ENCODE data around the gene CAPN15. TPM values are rescaled to one million over a fixed set of nuclear protein-coding genes. Genes with fewer than 3 reads are reported as not detected.

CAPN15 gene
- total and polyA plus RNA-seq, 2 of the 4 experiments (the other 2 are of a cell fraction): 9.3 to 24.3 TPM

DNA sequence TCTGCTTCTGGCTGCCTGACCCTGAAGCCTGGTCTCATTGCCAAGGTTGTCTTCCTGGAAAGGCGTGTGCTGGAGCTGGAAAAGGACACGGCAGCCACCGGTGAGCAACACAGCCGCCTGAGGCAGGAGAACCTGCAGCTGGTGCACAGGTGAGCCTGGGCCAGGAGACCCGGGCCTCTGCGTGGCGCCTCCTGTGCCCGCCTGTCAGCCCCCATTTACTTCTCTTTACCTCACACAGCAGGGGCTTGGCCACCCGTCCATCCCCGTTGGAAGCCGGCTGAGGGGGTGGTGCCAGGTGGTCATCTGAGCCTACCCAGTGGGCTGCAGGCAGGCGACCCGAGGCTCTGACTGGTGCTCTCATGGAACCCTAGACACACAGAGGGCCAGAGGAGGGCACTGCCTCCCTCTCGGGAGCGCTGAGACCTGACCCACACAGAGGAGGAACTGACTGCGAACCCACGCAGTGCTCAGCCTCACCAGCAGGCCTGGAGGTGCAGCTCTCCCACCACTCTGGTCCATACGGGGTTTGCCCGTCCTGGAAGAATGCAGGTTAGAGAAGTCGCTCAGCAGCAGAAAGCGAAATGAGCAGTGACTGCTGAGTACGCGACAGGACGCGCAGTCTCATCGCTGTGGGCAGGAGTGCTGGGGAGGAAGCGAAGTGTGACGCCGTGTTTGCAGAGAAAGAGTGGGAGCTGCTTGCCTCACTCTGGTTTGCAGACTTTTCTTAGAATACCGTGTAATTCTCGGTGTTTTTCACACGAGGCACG, 21.9 kb upstream of the CAPN15 start (continued):
- no peak for TF ChIP-seq MAFK (IDR thresholded peaks at IDR 0.05; ENCODE audit: low read depth, low read length)

DNA sequence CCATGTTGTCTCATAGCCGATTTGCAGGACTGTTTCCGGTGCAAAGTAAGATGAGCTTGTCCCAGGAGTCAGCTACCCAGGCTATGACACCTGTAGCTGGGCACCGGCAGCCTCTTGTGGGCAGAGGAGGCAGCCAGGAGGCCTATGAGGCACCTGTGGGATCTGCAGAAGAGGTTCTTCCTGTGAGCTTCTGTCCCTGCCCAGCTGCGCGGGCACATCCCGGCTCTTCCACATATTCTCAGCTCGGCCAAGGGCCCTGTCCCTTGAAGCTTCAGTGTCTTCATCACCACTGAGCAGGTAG, 21.3 kb upstream of the CAPN15 start:
- Histone ChIP-seq H3K18ac (ENCODE audit: low read depth, low read length) (no peak overlapping the region), H4K91ac (ENCODE audit: insufficient read depth, low read depth, low read length) (no peak overlapping the region), H2AFZ (replicated peaks; ENCODE audit: low read length, poor library complexity) (no peak overlapping the region), H3K36me3 (ENCODE audit: control insufficient read depth, insufficient read depth, low read length) (peaks cover 24% of the 10 kb centered on the region; the same call in 1 of the 2 replicates), H3K9me1 (ENCODE audit: insufficient read depth, low read length) (0 out of 2 replicates have a peak, but pooled peaks cover 3% of the 10 kb centered on the region), H3K4me3 (ENCODE audit: insufficient read depth, low read depth, low read length) (no peak overlapping the region), H2BK15ac (ENCODE audit: low read depth, low read length) (no peak overlapping the region), H3K56ac (ENCODE audit: extremely low read depth, insufficient read depth, low read length) (no peak overlapping the region), H2BK20ac (ENCODE audit: low read depth, low read length) (no peak overlapping the region), H3K23ac (ENCODE audit: low read depth, low read length) (no peak overlapping the region), H4K8ac (ENCODE audit: low read depth in 2 of 2, low read length in 2 of 2) (no peak overlapping the region), H2AK5ac (ENCODE audit: low read depth, low read length) (no peak overlapping the region), H3K4ac (ENCODE audit: low read depth, low read length) (no peak overlapping the region), H4K20me1 (ENCODE audit: insufficient read depth, low read length) (no peaks in the 10 kb centered on the region), H2AK9ac (replicated peaks; ENCODE audit: low read depth, low read length, poor library complexity) (no peak overlapping the region), H3K4me1 (ENCODE audit: control insufficient read depth, insufficient read depth, low read length) (no peaks in the 10 kb centered on the region), H3K9ac (ENCODE audit: low read depth, low read length) (no peak overlapping the region), H3K27ac (ENCODE audit: insufficient read depth, low read length) (no peak overlapping the region), H3K27me3 (ENCODE audit: control insufficient read depth, insufficient read depth, low read length) (no peaks in the 10 kb centered on the region), H3K79me1 (ENCODE audit: low read depth in 1 of 2, low read length in 2 of 2) (no peaks in the 10 kb centered on the region; a peak in 1 of 4 replicates), H3K14ac (replicated peaks; ENCODE audit: low read depth, low read length) (no peak overlapping the region), H2BK5ac (ENCODE audit: low read depth, low read length, poor library complexity, severe bottlenecking) (no peak overlapping the region), H3K4me2 (ENCODE audit: low read depth, low read length) (no peak overlapping the region), H4K5ac (ENCODE audit: low read depth, low read length) (no peak overlapping the region), H3K9me3 (ENCODE audit: control insufficient read depth, insufficient read depth, low read length) (no peaks in the 10 kb centered on the region), H2BK120ac (ENCODE audit: low read depth, low read length) (no peak overlapping the region)
- CTCF ChIA-PET: no interaction called here
- dilution Hi-C loops (cut with HindIII; ENCODE audit: low sequenced_read_pairs, unreplicated experiment) (no loop called here), intact Hi-C loops (cut with micrococcal nuclease) (no loop called here), in situ Hi-C loops (cut with MboI; ENCODE audit: low sequenced_read_pairs) (no loop called here)
- BruUV-seq (replicated peaks): no TSS peak
- POLR2A ChIA-PET (ENCODE audit: unreplicated experiment): no interaction called here
- ATAC-seq (ENCODE audit: low read depth) (no peak), DNase-seq (no peak)
- 100% methylated on average over 6 of the region's 7 CpGs; no CpG with 5 or more reads in 1 of the 2 experiments for WGBS, 2 experiments (ENCODE audit: extremely low coverage in 2 of 2, insufficient read length in 1 of 2)
- TF ChIP-seq, protein P1, sequence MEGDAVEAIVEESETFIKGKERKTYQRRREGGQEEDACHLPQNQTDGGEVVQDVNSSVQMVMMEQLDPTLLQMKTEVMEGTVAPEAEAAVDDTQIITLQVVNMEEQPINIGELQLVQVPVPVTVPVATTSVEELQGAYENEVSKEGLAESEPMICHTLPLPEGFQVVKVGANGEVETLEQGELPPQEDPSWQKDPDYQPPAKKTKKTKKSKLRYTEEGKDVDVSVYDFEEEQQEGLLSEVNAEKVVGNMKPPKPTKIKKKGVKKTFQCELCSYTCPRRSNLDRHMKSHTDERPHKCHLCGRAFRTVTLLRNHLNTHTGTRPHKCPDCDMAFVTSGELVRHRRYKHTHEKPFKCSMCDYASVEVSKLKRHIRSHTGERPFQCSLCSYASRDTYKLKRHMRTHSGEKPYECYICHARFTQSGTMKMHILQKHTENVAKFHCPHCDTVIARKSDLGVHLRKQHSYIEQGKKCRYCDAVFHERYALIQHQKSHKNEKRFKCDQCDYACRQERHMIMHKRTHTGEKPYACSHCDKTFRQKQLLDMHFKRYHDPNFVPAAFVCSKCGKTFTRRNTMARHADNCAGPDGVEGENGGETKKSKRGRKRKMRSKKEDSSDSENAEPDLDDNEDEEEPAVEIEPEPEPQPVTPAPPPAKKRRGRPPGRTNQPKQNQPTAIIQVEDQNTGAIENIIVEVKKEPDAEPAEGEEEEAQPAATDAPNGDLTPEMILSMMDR (conservative IDR thresholded peaks at IDR 0.05; ENCODE audit: low read depth, low read length): no peak
- TF ChIP-seq, protein P2, sequence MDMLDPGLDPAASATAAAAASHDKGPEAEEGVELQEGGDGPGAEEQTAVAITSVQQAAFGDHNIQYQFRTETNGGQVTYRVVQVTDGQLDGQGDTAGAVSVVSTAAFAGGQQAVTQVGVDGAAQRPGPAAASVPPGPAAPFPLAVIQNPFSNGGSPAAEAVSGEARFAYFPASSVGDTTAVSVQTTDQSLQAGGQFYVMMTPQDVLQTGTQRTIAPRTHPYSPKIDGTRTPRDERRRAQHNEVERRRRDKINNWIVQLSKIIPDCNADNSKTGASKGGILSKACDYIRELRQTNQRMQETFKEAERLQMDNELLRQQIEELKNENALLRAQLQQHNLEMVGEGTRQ (IDR thresholded peaks at IDR 0.05; ENCODE audit: low read depth, low read length): no peak
- no peak for TF ChIP-seq MAZ (IDR thresholded peaks at IDR 0.05; ENCODE audit: borderline replicate concordance, low read depth, low read length)
- TF ChIP-seq, protein P3, sequence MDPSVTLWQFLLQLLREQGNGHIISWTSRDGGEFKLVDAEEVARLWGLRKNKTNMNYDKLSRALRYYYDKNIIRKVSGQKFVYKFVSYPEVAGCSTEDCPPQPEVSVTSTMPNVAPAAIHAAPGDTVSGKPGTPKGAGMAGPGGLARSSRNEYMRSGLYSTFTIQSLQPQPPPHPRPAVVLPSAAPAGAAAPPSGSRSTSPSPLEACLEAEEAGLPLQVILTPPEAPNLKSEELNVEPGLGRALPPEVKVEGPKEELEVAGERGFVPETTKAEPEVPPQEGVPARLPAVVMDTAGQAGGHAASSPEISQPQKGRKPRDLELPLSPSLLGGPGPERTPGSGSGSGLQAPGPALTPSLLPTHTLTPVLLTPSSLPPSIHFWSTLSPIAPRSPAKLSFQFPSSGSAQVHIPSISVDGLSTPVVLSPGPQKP (IDR thresholded peaks at IDR 0.05; ENCODE audit: borderline replicate concordance, low read depth, low read length): no peak
- no peak for TF ChIP-seq RCOR1 (IDR thresholded peaks at IDR 0.05; ENCODE audit: insufficient replicate concordance, low read length)
- no peak for TF ChIP-seq FOS (IDR thresholded peaks at IDR 0.05; ENCODE audit: low read depth, low read length)
- TF ChIP-seq MAFK (IDR thresholded peaks at IDR 0.05; ENCODE audit: low read depth, low read length): no peak
- no peak for TF ChIP-seq RFX5 (IDR thresholded peaks at IDR 0.05; ENCODE audit: low read depth, low read length)
- TF ChIP-seq BHLHE40 (IDR thresholded peaks at IDR 0.05; ENCODE audit: low read depth, low read length): no peak
- no peak for TF ChIP-seq CEBPB (IDR thresholded peaks at IDR 0.05; ENCODE audit: low read depth, low read length)
- no peak for TF ChIP-seq RAD21 (IDR thresholded peaks at IDR 0.05; ENCODE audit: low read length)
- no peak for TF ChIP-seq CHD1 (IDR thresholded peaks at IDR 0.05; ENCODE audit: low read depth, low read length)

All from IMR-90 (cell line).